ENCODE measurements around the gene KCNMA1. TPM values are rescaled to one million over a fixed set of nuclear protein-coding genes. Genes with fewer than 3 reads are reported as not detected.
A peak's percentile ranks its signal among the peaks of the same experiment; 100 is the strongest.

KCNMA1 gene
- polyA plus RNA-seq, 1 donor, result 19.6 TPM

DNA sequence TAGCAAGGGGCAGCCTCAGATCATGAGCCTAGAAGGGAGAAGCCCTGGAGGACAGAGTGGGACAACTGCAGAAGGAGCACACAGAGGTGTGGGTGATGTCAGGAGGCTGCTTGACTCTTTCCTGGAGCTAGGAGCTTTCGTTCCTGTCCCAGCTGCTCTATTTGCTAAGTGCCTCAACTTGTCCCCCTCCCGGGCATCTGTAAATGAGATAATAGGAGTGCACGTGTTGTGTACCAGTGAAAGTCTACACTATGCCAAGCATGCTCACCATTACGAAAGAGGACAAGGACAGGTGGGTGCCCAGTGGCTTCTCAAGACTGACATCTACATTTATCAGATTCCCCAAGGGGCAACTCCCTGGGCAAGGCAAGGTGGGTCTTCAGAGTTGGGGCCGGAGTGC, 162.7 kb downstream of the KCNMA1 start:
- H3K4me1 ChIP-seq (ENCODE audit: control insufficient read depth, insufficient read depth, low read length), result peaks cover 5% of the 10 kb centered on the region
- H3K36me3 ChIP-seq (ENCODE audit: control insufficient read depth, insufficient read depth, low read length), result no peaks in the 10 kb centered on the region
- WGBS (ENCODE audit: insufficient coverage, low lambda C conversion rate), result no CpG with 5 or more reads among the region's 5 CpGs
- no peak for DNase-seq
- H3K27ac ChIP-seq (ENCODE audit: low read length), result no peak overlapping the region
- H3K9me3 ChIP-seq (ENCODE audit: control insufficient read depth, low read depth, low read length), result peaks cover 4% of the 10 kb centered on the region
- H3K4me3 ChIP-seq (ENCODE audit: low read length), result no peak overlapping the region
- H3K27me3 ChIP-seq (ENCODE audit: control insufficient read depth, insufficient read depth, low read length), result no peaks in the 10 kb centered on the region

DNA sequence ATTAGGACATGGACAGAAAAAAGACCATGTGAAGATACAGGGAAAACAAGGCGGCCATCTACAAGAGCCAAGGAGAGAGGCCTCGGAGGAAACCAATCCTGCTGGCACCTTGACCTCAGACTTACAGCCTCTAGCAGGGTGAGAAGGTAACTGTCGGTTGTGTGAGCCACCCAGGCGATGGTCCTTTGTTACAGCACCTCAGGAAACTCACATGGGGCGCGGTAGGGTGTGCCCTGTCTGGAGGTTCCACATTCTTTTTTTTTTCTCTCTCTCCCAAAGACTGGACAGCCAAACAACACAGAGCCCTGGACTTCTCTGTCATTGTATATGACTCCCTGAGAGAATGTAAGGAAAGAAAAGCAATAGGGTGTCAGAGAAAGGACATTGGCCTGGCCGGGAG, 163.2 kb downstream of the KCNMA1 start:
- Histone ChIP-seq H3K36me3 (ENCODE audit: control insufficient read depth, insufficient read depth, low read length) (no peaks in the 10 kb centered on the region), H3K27ac (ENCODE audit: low read length) (no peak overlapping the region), H3K4me1 (ENCODE audit: control insufficient read depth, insufficient read depth, low read length) (no peaks in the 10 kb centered on the region), H3K9me3 (ENCODE audit: control insufficient read depth, low read depth, low read length) (peaks cover 4% of the 10 kb centered on the region), H3K4me3 (ENCODE audit: low read length) (no peak overlapping the region), H3K27me3 (ENCODE audit: control insufficient read depth, insufficient read depth, low read length) (no peaks in the 10 kb centered on the region)
- no CpG with 5 or more reads among the region's 7 CpGs for WGBS (ENCODE audit: insufficient coverage, low lambda C conversion rate)
- no peak for DNase-seq

DNA sequence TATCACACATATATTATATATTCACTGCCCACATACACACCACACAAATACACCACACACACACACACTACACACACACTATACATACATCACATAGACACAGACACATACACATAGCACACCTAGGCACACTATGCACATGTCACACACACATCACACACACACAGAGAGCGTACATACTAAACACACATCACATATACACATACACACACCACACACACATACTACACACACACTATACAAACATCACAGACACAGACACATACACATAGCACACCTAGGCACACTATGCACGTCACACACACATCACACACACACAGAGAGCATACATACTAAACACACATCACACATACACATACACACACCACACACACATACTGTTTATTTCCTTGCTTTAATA, 165.5 kb downstream of the KCNMA1 start:
- DNase-seq, result no peak
- H3K36me3 ChIP-seq (ENCODE audit: control insufficient read depth, insufficient read depth, low read length), result no peaks in the 10 kb centered on the region
- H3K9me3 ChIP-seq (ENCODE audit: control insufficient read depth, low read depth, low read length), result peaks cover 4% of the 10 kb centered on the region
- H3K27ac ChIP-seq (ENCODE audit: low read length), result no peak overlapping the region
- WGBS (ENCODE audit: insufficient coverage, low lambda C conversion rate), result no CpG with 5 or more reads among the region's 2 CpGs
- H3K27me3 ChIP-seq (ENCODE audit: control insufficient read depth, insufficient read depth, low read length), result no peaks in the 10 kb centered on the region
- H3K4me1 ChIP-seq (ENCODE audit: control insufficient read depth, insufficient read depth, low read length), result no peaks in the 10 kb centered on the region
- H3K4me3 ChIP-seq (ENCODE audit: low read length), result no peak overlapping the region

DNA sequence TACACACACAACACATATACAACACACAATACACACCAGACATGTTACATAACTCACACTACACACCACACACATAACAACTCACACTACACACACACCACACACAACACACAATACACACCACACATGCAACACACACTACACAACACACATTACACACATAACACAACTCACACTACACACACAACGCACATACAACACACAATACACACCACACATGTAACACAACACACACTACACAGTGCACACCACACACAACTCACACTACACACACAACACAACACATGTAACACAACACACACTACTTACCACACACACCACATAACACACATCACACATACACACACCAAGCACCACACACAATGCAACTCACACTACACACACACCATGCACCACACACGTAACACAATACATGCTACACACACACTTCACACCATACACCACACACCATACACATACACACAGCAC, 166.5 kb downstream of the KCNMA1 start:
- H3K9me3 ChIP-seq (ENCODE audit: control insufficient read depth, low read depth, low read length), result peaks cover 4% of the 10 kb centered on the region
- no peak overlapping the region for H3K4me3 ChIP-seq (ENCODE audit: low read length)
- no peaks in the 10 kb centered on the region for H3K27me3 ChIP-seq (ENCODE audit: control insufficient read depth, insufficient read depth, low read length)
- no peaks in the 10 kb centered on the region for H3K36me3 ChIP-seq (ENCODE audit: control insufficient read depth, insufficient read depth, low read length)
- 100% methylated on average over 1 of the region's 2 CpGs for WGBS (ENCODE audit: insufficient coverage, low lambda C conversion rate)
- no peaks in the 10 kb centered on the region for H3K4me1 ChIP-seq (ENCODE audit: control insufficient read depth, insufficient read depth, low read length)
- H3K27ac ChIP-seq (ENCODE audit: low read length), result no peak overlapping the region
- no peak for DNase-seq

DNA sequence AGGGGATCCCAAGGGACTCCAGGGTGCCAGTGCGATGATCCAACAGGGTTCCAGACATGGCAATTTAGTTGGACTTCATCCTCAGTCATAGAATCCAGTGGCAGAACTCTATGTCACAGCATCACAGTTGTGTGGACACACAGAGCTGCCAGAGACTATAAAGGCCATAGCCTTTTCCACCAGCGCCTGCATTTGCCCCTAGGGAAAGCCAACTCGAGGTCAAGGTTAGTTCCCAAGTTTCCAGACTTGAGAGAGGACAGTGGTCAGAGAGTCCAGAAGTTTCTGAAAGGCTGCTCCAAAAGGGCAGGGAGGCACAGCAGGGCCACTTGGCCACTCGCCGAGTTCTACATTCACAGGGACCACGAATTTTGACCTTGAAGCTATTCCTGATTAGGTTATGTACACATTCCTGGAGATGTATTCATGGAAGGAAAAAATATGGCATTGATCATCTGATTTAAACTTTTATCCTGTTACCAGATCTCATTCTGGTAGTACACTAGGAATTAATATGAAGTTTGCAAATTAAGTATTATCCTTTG, 170.1 kb downstream of the KCNMA1 start:
- H3K27ac ChIP-seq (ENCODE audit: low read length), result no peak overlapping the region
- H3K27me3 ChIP-seq (ENCODE audit: control insufficient read depth, insufficient read depth, low read length), result no peaks in the 10 kb centered on the region
- peaks cover 4% of the 10 kb centered on the region for H3K4me1 ChIP-seq (ENCODE audit: control insufficient read depth, insufficient read depth, low read length)
- no peak for DNase-seq
- H3K36me3 ChIP-seq (ENCODE audit: control insufficient read depth, insufficient read depth, low read length), result no peaks in the 10 kb centered on the region
- peaks cover 4% of the 10 kb centered on the region for H3K9me3 ChIP-seq (ENCODE audit: control insufficient read depth, low read depth, low read length)
- no CpG with 5 or more reads among the region's 6 CpGs for WGBS (ENCODE audit: insufficient coverage, low lambda C conversion rate)
- H3K4me3 ChIP-seq (ENCODE audit: low read length), result no peak overlapping the region

DNA sequence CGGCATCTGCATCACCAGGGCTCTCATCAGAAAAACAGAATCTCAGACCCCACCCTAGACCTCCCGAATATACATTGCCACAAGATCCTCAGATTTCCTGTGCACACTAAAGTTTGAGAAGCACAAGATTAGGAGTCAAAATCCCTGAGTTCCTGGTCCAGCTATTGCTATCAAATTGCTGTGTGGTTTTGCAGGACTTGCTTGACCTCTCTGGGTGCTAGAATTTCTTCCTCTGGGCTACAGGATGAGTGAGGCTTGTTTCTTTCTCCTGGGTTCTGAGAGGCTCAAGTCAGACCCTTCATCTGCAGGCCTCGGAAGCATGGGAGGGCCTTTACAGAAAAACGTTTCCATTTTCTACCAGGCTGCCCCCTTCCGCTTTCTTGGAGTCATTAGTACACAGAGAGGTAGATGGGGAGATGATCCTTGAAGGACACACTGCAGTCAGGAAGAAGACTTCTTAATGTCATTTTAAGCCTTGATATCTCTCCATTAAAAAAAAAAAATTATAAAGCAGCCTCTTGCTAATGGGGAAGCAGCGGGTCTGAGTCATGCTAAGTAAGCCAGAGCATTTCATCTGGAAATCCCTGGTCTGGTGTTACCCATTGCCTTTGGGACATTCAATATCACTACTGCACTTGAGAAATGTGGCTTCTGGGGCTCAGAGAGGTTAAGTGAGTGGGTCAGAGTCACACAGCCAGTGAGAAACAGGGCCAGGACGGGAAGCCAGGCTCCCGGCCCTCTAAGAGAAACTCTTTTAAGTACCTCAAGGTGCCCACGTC, 173.5 kb downstream of the KCNMA1 start:
- DNase-seq, result no peak
- H3K27me3 ChIP-seq (ENCODE audit: control insufficient read depth, insufficient read depth, low read length), result no peaks in the 10 kb centered on the region
- no peak overlapping the region for H3K4me3 ChIP-seq (ENCODE audit: low read length)
- H3K27ac ChIP-seq (ENCODE audit: low read length), result no peak overlapping the region
- H3K9me3 ChIP-seq (ENCODE audit: control insufficient read depth, low read depth, low read length), result no peaks in the 10 kb centered on the region
- H3K4me1 ChIP-seq (ENCODE audit: control insufficient read depth, insufficient read depth, low read length), result peaks cover 4% of the 10 kb centered on the region
- H3K36me3 ChIP-seq (ENCODE audit: control insufficient read depth, insufficient read depth, low read length), result no peaks in the 10 kb centered on the region
- WGBS (ENCODE audit: insufficient coverage, low lambda C conversion rate), result 80% methylated on average over 1 of the region's 9 CpGs

DNA sequence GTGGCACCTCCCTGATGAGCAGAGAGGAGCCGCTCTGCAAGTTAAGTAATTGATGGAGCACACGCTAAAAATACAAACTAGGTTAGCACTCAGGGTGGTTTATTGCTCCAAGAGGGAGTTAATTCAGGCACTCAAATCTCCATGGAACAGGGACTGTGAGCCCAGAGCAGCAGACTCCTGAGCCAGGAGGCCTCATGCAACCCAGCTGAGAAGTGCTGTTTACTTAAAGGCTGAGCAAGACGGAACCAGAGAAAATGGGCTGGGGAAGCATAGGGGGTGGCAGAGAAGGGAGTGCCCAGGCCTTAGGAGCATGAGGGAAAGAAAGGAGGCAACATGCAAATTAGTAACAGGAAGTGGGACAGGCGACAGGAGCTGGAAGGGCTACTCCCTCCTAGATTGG, 174.1 kb downstream of the KCNMA1 start:
- DNase-seq, result peak in 1 of 2 donors; percentile 44
- no peaks in the 10 kb centered on the region for H3K9me3 ChIP-seq (ENCODE audit: control insufficient read depth, low read depth, low read length)
- no peaks in the 10 kb centered on the region for H3K27me3 ChIP-seq (ENCODE audit: control insufficient read depth, insufficient read depth, low read length)
- H3K4me3 ChIP-seq (ENCODE audit: low read length), result no peak overlapping the region
- peaks cover 4% of the 10 kb centered on the region for H3K4me1 ChIP-seq (ENCODE audit: control insufficient read depth, insufficient read depth, low read length)
- no peaks in the 10 kb centered on the region for H3K36me3 ChIP-seq (ENCODE audit: control insufficient read depth, insufficient read depth, low read length)
- no CpG with 5 or more reads among the region's 4 CpGs for WGBS (ENCODE audit: insufficient coverage, low lambda C conversion rate)
- H3K27ac ChIP-seq (ENCODE audit: low read length), result no peak overlapping the region

DNA sequence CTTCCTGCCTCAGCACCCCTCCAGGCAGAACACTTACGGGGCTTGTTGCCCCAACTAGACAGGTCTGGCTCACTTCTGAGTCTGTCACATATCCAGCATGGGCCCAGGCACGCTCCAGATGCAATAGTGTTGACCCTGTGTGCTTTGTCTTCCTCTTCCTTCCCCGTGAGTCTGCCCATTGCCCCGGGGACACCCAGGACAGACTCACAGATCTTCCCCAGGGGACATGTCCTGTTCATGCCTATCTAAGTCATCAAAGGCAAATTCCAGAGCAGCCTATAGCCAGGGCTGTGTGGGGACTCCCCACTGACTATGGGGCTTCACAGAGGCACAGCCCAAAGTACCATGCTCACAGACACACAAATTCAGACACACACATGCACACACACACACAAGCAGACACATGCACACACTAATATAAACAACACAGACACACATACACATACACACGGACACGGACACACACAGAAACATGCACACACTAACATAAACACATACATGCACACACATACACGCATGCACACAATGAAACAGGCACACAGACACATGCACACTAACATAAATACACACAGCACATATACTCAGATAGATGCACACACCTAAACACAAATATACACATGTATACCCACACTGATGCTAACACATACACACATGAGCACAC, 175.8 kb downstream of the KCNMA1 start:
- Histone ChIP-seq H3K36me3 (ENCODE audit: control insufficient read depth, insufficient read depth, low read length) (no peaks in the 10 kb centered on the region), H3K9me3 (ENCODE audit: control insufficient read depth, low read depth, low read length) (no peaks in the 10 kb centered on the region), H3K4me1 (ENCODE audit: control insufficient read depth, insufficient read depth, low read length) (peaks cover 4% of the 10 kb centered on the region), H3K4me3 (ENCODE audit: low read length) (no peak overlapping the region), H3K27me3 (ENCODE audit: control insufficient read depth, insufficient read depth, low read length) (no peaks in the 10 kb centered on the region), H3K27ac (ENCODE audit: low read length) (no peak overlapping the region)
- WGBS (ENCODE audit: insufficient coverage, low lambda C conversion rate), result no CpG with 5 or more reads among the region's 7 CpGs
- DNase-seq, result no peak

DNA sequence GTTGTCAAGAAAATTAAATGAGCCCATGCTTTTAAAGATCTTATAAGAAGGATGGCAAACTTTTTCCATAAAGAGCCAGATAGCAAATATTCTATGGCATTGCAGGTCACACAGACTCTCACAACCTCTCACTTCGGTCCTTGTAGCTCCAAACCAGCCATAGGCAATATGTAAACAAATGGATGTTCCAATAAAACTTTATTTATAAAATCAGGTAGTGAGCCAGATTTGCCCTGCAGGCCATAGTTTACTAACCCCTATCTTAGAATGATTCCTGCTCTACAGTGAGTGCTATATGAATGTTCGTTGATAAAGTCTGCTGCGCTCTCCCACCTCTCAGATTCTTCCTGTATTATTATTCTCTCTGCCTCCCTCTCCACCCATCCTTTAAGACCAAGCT, 177.7 kb downstream of the KCNMA1 start:
- H3K27me3 ChIP-seq (ENCODE audit: control insufficient read depth, insufficient read depth, low read length), result no peaks in the 10 kb centered on the region
- H3K27ac ChIP-seq (ENCODE audit: low read length), result no peak overlapping the region
- no peak overlapping the region for H3K4me3 ChIP-seq (ENCODE audit: low read length)
- H3K4me1 ChIP-seq (ENCODE audit: control insufficient read depth, insufficient read depth, low read length), result peaks cover 4% of the 10 kb centered on the region
- no peaks in the 10 kb centered on the region for H3K36me3 ChIP-seq (ENCODE audit: control insufficient read depth, insufficient read depth, low read length)
- H3K9me3 ChIP-seq (ENCODE audit: control insufficient read depth, low read depth, low read length), result no peaks in the 10 kb centered on the region
- DNase-seq, result no peak
- WGBS (ENCODE audit: insufficient coverage, low lambda C conversion rate), result 93% methylated on average over 2 of the region's 3 CpGs

DNA sequence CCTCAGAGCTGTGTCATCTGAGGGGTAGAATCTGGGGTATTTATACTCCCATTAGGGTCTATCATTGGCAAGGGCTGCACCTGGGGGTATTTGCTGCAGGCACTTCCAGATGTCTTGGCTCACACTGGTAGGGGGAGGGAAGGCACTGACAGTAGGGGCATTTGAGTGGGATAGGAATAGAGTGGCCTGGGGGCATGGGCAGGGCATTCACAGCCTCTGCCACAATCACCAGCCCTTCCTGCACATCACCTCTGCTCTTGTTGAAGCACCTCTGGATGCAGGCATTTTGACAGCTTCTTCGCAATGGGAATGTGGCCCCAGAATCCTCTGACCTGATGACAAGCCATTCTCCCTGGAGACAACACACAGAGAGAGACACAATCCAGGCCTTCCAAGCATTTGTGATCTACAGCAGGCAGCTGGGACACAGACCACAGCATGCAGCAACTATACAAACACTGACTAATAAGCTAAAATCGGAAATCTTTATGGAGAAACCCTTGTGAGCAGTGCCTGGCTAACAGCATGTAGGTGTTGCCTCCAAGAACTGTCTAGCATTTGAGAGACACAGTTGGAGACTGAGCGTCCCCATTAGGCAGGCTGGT, 178.5 kb downstream of the KCNMA1 start:
- DNase-seq, result no peak
- no peaks in the 10 kb centered on the region for H3K27me3 ChIP-seq (ENCODE audit: control insufficient read depth, insufficient read depth, low read length)
- H3K36me3 ChIP-seq (ENCODE audit: control insufficient read depth, insufficient read depth, low read length), result no peaks in the 10 kb centered on the region
- WGBS (ENCODE audit: insufficient coverage, low lambda C conversion rate), result no CpG with 5 or more reads among the region's 3 CpGs
- no peaks in the 10 kb centered on the region for H3K9me3 ChIP-seq (ENCODE audit: control insufficient read depth, low read depth, low read length)
- no peak overlapping the region for H3K4me3 ChIP-seq (ENCODE audit: low read length)
- peaks cover 4% of the 10 kb centered on the region for H3K4me1 ChIP-seq (ENCODE audit: control insufficient read depth, insufficient read depth, low read length)
- no peak overlapping the region for H3K27ac ChIP-seq (ENCODE audit: low read length)
